Peyer's patch (tissue), 4 donors: ENCODE measurements around the gene CSPG4.

ENCODE experiments used
- CTCF ChIP-seq, 6 experiments: fragments of 450-650 bp in 4 of 6; fragments of 200-600 bp in 2 of 6; sonication (generic) in 1 of 6; IDR thresholded peaks; one replicate each; pipeline ENCODE4 v1.5.1; 2017 to 2019; ENCODE audit warnings: antibody characterized with exemption in 6 of 6, mild to moderate bottlenecking in 3 of 6, moderate library complexity in 1 of 6
- POLR2A ChIP-seq, 2 donors: fragments of 450-650 bp; IDR thresholded peaks; one replicate each; pipeline ENCODE4 v1.5.1; 2017; ENCODE audit warnings: antibody characterized with exemption in 2 of 2, mild to moderate bottlenecking in 2 of 2, moderate library complexity in 2 of 2

GRCh38 chr15:75625542-75626347 is 86.9 kb downstream of the CSPG4 start, which contains the start of gene SNUPN:
- TF ChIP-seq CTCF (IDR thresholded peaks at IDR 0.05) (peak in 1 of 6 experiments; percentile 13), POLR2A (IDR thresholded peaks at IDR 0.05) (peak; percentile 16 to 28)
